Measurements from ENCODE around the gene BTNL2.

- TF ChIP-seq PATZ1 (CRISPR knock-in tag; IDR thresholded peaks at IDR 0.05; ENCODE audit: borderline replicate concordance) (no peak), RARB (CRISPR knock-in tag; IDR thresholded peaks at IDR 0.05) (no peak), CSRNP3 (CRISPR knock-in tag; IDR thresholded peaks at IDR 0.05) (no peak), SNAI2 (CRISPR knock-in tag; IDR thresholded peaks at IDR 0.05) (no peak), TSHZ2 (CRISPR knock-in tag; IDR thresholded peaks at IDR 0.05) (no peak), TOX (CRISPR knock-in tag; IDR thresholded peaks at IDR 0.05; ENCODE audit: borderline replicate concordance) (no peak), ZC3H10 (CRISPR knock-in tag; IDR thresholded peaks at IDR 0.05) (no peak), ZFP3 (CRISPR knock-in tag; IDR thresholded peaks at IDR 0.05) (no peak), BACH2 (CRISPR knock-in tag; IDR thresholded peaks at IDR 0.05; ENCODE audit: borderline replicate concordance) (no peak), PPARA (CRISPR knock-in tag; IDR thresholded peaks at IDR 0.05; ENCODE audit: borderline replicate concordance) (no peak)
These were observed 19.4 kb upstream of the BTNL2 start for GRCh38 chr6:32426338-32426737.

Measured in SK-N-SH treated with all-trans-retinoic acid at 6 μM for 48 hours (cell line).